Heart left ventricle (tissue), 16 donors: ENCODE results near the gene ASL. TPM values are rescaled to one million over a fixed set of nuclear protein-coding genes. Genes with fewer than 3 reads are reported as not detected.

Source experiments
- ATAC-seq, 4 donors: fragments of 200-7000 bp; cut with Tn5 transposase; one replicate each; pipeline ENCODE4 v1.9.1; 2020 to 2022; ENCODE audit warnings: moderate library complexity in 4 of 4, mild to moderate bottlenecking in 3 of 4, moderate number of reproducible peaks in 1 of 4
- DNase-seq, 5 donors: peaks; one replicate each; pipeline ENCODE4 v3.0.0-alpha.2; 2020
- H3K27ac ChIP-seq, 12 donors: fragments of 200-600 bp; sonication (generic) in 4 of 12; one replicate each; pipeline versions ENCODE4 v1.5.0 to v1.8.0; 2016 to 2022; ENCODE audit warnings: mild to moderate bottlenecking in 2 of 12
- H3K27me3 ChIP-seq, 9 donors: fragments of 200-600 bp; sonication (generic) in 2 of 9; one replicate each; pipeline versions ENCODE4 v1.5.1 to v1.8.0; 2016 to 2022; ENCODE audit warnings: mild to moderate bottlenecking in 3 of 9
- H3K36me3 ChIP-seq, 9 donors: fragments of 200-600 bp; sonication (generic) in 2 of 9; one replicate each; pipeline versions ENCODE4 v1.5.0 to v1.8.0; 2018 to 2022; ENCODE audit warnings: mild to moderate bottlenecking in 2 of 9
- H3K4me1 ChIP-seq, 12 donors: fragments of 200-600 bp; sonication (generic) in 4 of 12; one replicate each; pipeline versions ENCODE4 v1.5.0 to v1.8.0; 2016 to 2022; ENCODE audit warnings: mild to moderate bottlenecking in 3 of 12
- H3K4me3 ChIP-seq, 12 donors: fragments of 200-600 bp; sonication (generic) in 4 of 12; one replicate each; pipeline versions ENCODE4 v1.5.0 to v1.8.0; 2017 to 2022; ENCODE audit warnings: mild to moderate bottlenecking in 9 of 12, moderate library complexity in 4 of 12
- H3K9me3 ChIP-seq, 12 donors: fragments of 200-600 bp; sonication (generic) in 4 of 12; one replicate each; pipeline versions ENCODE4 v1.5.0 to v1.8.0; 2016 to 2022; ENCODE audit warnings: mild to moderate bottlenecking in 1 of 12
- POLR2A ChIP-seq, 2 donors: fragments of 450-650 bp; IDR thresholded peaks; one replicate each; pipeline ENCODE4 v1.6.1; 2017; ENCODE audit warnings: antibody characterized with exemption in 2 of 2, mild to moderate bottlenecking in 2 of 2, moderate library complexity in 2 of 2
- WGBS, 4 donors: extraction: QIAGEN DNeasy Blood & Tissue Kit in 2 of 4; methylation state at CpG; one replicate each; pipeline versions ENCODE4 v1.1.5 to v1.1.7; 2013 to 2018; 5-methylcytosine and 5-hydroxymethylcytosine counted together
- intact Hi-C, 10 donors: fragments of 100-400 bp; cut with DNase I; formaldehyde crosslinking; loops; one replicate each; pipeline versions ENCODE4 v1.11.1 to v1.14.2; 2022
- polyA plus RNA-seq, 2 donors: library from polyadenylated mRNA; stranded (reverse); fragments of 200-250 nt; gene quantifications; one replicate each; pipeline ENCODE4 v1.2.3, GENCODE V29; 2013
- total RNA-seq, 9 donors: library from RNA; depleted of rRNA in 2 of 9; stranded (reverse); fragments of >200 nt in 2 of 9; fragmentation: NEBNext Ultra II Directional in 3 of 9; extraction: Animal tissue kit (Norgen Biotek cat#: 25700) in 3 of 9; gene quantifications; one replicate each; pipeline versions ENCODE4 v1.1.0 to v1.2.4, GENCODE V29; 2016 to 2023
- TF ChIP-seq, protein P1 (sequence below), 12 donors: fragments of 200-600 bp; sonication (generic) in 4 of 12; IDR thresholded peaks; one replicate each; pipeline versions ENCODE4 v1.5.0 to v1.8.0; 2018 to 2022; ENCODE audit warnings: antibody characterized with exemption in 12 of 12, mild to moderate bottlenecking in 5 of 12
- donor health status: ischemic (EF 13 %, LVEDD 7.1; RV severe dilation, severe dysfunction).
- donor health status: healthy with polysubstance abuse.
- donor health status: DM: no; HTN: yes; CAD: no.
- donor health status: DM: no; HTN: no; CAD: no.
- donor health status: ischemic (EF 25% LVEDD 6.9; RV normal size, moderate dysfunction).
- donor health status: ischemic (EF 25% LVEDD 5.7; RV mildly dilated, moderate dysfunction).
- donor health status: healthy.
- donor health status: DM: yes; HTN: yes; CAD: no.
- donor health status: ischemic (EF 35%, LVEDD 5.7; RV mildly dilated, moderate dysfunction).
- donor health status: nonischemic (EF 11% LVEDD 7.7; RV severe dilation, severe dysfunction).
- donor health status: DM: yes; HTN: yes; CAD: no.
- donor health status: PGD.
- donor health status: ischemic (EF 29% LVEDD 5.4; RV normal size, mild dysfunction).
- donor health status: nonischemic (EF 23%, LVEDD 6.1; RV moderate dilation, normal function).

ASL gene
- total and polyA plus RNA-seq, 11 donors = 8.1 to 23.3 (median 13.2) TPM

DNA sequence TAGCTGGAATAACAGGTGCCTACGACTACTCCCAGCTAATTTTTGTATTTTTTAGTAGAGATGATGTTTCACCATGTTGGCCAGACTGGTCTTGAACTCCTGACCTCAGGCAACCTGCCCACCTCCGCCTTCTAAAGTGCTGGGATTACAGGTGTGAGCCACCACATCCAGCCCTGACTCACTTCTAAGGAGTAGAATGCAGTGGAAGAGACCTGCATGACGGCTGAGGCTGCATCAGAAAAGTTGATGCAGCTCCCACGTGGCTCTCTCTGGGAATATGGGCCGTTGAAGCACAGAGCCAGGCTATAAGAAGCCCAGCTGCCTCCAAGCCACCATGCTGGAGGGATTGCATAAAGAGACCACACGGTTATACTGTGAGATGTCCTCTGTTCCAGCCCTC is 21.6 kb upstream of the ASL start:
- no peak for DNase-seq
- TF ChIP-seq, protein P1, sequence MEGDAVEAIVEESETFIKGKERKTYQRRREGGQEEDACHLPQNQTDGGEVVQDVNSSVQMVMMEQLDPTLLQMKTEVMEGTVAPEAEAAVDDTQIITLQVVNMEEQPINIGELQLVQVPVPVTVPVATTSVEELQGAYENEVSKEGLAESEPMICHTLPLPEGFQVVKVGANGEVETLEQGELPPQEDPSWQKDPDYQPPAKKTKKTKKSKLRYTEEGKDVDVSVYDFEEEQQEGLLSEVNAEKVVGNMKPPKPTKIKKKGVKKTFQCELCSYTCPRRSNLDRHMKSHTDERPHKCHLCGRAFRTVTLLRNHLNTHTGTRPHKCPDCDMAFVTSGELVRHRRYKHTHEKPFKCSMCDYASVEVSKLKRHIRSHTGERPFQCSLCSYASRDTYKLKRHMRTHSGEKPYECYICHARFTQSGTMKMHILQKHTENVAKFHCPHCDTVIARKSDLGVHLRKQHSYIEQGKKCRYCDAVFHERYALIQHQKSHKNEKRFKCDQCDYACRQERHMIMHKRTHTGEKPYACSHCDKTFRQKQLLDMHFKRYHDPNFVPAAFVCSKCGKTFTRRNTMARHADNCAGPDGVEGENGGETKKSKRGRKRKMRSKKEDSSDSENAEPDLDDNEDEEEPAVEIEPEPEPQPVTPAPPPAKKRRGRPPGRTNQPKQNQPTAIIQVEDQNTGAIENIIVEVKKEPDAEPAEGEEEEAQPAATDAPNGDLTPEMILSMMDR (IDR thresholded peaks at IDR 0.05) = no peak
- no peak for TF ChIP-seq POLR2A (IDR thresholded peaks at IDR 0.05)
- H3K4me3 ChIP-seq = no peak overlapping the region
- no peaks in the 10 kb centered on the region for H3K36me3 ChIP-seq
- 78 to 84% (median 81%) methylated on average over 5 to 6 of the region's 6 CpGs for WGBS, 4 donors
- intact Hi-C loops = no loop called here
- no peak for ATAC-seq
- H3K27ac ChIP-seq = no peak overlapping the region
- peaks cover 0 to 6% (median 0%) of the 10 kb centered on the region in 12 donors for H3K4me1 ChIP-seq
- H3K27me3 ChIP-seq = no peaks in the 10 kb centered on the region
- H3K9me3 ChIP-seq = no peaks in the 10 kb centered on the region

DNA sequence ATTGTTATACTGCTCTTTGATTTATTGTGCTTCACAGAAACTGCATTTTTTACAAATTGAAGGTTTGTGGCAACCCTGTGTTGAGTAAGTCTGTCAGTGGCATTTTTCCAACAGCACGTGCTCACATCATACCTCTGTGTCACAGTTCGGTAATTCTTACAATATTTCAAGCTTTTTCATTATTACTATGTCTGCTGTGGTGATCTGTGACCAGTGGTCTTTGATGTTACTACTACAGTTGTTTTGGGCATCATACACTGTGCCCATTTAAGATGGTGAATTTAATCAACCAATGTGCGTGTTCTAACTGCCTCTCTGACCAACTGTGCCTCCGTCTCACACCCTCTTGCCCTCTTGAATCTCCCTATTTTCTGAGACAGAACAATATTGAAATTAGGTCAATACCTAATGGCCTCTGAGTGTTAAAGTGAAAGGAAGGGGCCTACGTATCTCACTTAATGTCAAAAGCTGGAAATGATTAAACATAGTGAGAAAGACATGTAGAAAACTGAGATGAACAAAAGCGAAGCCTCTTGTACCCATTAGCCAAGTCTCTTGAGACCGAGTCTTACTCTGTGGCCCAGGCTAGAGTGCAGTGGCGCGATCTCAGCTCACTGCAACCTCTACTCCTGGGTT is 20.2 kb upstream of the ASL start:
- Histone ChIP-seq H3K27me3 (no peaks in the 10 kb centered on the region), H3K27ac (no peak overlapping the region), H3K4me1 (peaks cover 0 to 6% (median 0%) of the 10 kb centered on the region in 12 donors), H3K4me3 (no peak overlapping the region), H3K9me3 (no peaks in the 10 kb centered on the region), H3K36me3 (no peaks in the 10 kb centered on the region)
- WGBS, 4 donors = 88 to 93% (median 90%) methylated on average over 9 of the region's 9 CpGs
- TF ChIP-seq, protein P1 (IDR thresholded peaks at IDR 0.05) = no peak
- TF ChIP-seq POLR2A (IDR thresholded peaks at IDR 0.05) = no peak
- DNase-seq (no peak), ATAC-seq (no peak)
- intact Hi-C loops = no loop called here

DNA sequence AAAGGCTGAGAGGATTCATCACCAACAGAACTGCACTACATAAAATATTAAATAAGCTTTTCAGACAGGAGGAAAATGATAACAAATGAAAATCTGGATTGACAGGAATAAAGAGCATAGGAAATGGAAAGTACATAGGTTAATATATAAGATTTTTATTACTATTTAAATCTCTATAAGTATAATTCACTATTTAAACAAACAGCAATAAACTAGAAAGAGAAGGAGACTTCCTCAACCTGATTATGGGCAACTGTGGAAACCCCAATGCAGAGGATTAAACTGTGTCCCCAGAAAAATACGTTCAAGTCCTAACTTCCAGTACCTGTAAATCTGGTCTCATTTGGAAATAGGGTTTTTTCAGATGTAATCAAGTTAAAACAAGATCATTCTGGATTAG is 14.8 kb upstream of the ASL start:
- Histone ChIP-seq H3K4me1 (no peaks in the 10 kb centered on the region), H3K4me3 (no peak overlapping the region), H3K9me3 (no peaks in the 10 kb centered on the region), H3K27ac (no peak overlapping the region), H3K36me3 (no peaks in the 10 kb centered on the region), H3K27me3 (no peaks in the 10 kb centered on the region)
- intact Hi-C loops = no loop called here
- TF ChIP-seq, protein P1 (IDR thresholded peaks at IDR 0.05) = no peak
- no peak for TF ChIP-seq POLR2A (IDR thresholded peaks at IDR 0.05)
- no peak for DNase-seq
- 88 to 100% (median 92%) methylated on average over 1 of the region's 1 CpG for WGBS, 4 donors
- no peak for ATAC-seq

DNA sequence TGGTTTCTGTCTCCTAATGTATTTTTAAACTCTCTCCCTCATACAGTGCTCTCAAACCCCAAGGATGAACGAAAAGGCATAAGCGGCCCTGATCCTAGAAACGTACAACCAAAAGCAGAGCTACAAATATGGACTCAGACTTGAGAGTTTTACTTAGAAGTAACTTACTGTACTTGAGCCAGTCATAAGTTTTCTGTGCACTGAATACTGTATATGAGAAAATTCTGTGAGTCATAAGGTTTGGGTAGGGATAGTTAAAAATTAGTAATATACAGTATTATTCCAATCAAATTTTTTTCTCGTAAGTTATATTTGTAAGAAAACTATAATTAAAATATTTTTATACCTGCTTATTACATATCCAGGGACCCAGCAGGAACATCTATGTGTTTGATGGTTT is 5.9 kb upstream of the ASL start:
- no peaks in the 10 kb centered on the region for H3K36me3 ChIP-seq
- H3K4me3 ChIP-seq = no peak overlapping the region
- intact Hi-C loops = no loop called here
- no peak overlapping the region for H3K27ac ChIP-seq
- WGBS, 4 donors = 88 to 93% (median 91%) methylated on average over 4 of the region's 4 CpGs
- ATAC-seq = no peak
- no peak for DNase-seq
- H3K4me1 ChIP-seq = no peaks in the 10 kb centered on the region
- no peaks in the 10 kb centered on the region for H3K27me3 ChIP-seq
- H3K9me3 ChIP-seq = no peaks in the 10 kb centered on the region
- no peak for TF ChIP-seq POLR2A (IDR thresholded peaks at IDR 0.05)
- TF ChIP-seq, protein P1 (IDR thresholded peaks at IDR 0.05) = no peak
